ENCODE results near the gene PKLR. TPM values are rescaled to one million over a fixed set of nuclear protein-coding genes. Genes with fewer than 3 reads are reported as not detected.

The PKLR gene
- total and polyA plus RNA-seq, 2 of the 8 experiments (the other 6 are each of a cell fraction or from before 2014, with no cell fraction given), result 2.3 to 7.5 TPM

DNA sequence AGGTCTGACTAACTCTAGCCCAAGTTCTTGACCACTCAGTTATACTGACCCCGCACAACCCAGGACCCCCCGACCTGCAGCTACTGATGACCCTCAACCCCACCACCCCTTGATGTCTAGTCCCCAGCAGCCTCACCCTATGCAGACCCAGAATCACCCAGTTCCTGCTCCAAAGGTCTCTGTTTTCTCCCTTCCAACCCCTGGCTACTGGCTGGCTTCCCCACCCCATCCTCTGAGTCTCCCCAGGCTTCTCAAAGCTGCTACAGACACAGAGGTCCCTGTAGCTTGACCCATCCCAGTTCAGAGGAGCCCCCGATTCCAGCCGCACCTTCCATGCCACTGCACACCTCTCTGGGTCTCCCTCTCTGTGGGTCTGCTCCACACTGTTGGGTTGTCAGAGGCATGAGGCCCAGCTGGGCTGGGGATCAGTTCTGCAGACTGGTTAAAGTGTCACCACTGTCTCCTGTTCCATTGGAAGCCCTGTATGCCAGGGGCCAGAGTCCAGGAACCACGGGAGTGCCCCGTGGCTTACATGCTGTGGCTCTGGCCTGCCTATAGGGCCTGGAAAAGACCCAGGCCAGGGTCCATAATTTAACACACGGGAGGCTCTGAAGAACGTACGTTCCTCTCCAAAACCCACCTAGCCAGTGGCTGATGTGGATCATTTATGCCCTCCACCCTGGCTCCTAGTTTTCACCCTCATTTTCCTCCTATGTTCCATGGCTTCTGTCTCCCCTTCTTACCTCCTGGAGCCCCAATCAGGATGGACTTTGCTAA, 497 bp downstream of the PKLR start (continued):
- TF ChIP-seq SRF (IDR thresholded peaks at IDR 0.05; ENCODE audit: low read depth, low read length) (no peak), JUND (IDR thresholded peaks at IDR 0.05; ENCODE audit: low read length) (no peak)

Measured in H1 (cell line).